Nephron progenitor cell (in vitro differentiated cells): ENCODE data around the gene OR56A1.
A peak's percentile ranks its signal among the peaks of the same experiment; 100 is the strongest.

Experiments used
- DNase-seq: peaks from one replicate; pipeline ENCODE4 v3.0.0; 2021
- H3K27ac Mint-ChIP-seq: 2 replicates; pipeline ENCODE4 v1.8.0; 2021; ENCODE audit warnings: mild to moderate bottlenecking, moderate library complexity, mixed read lengths
- H3K27me3 Mint-ChIP-seq: 2 replicates; pipeline ENCODE4 v1.8.0; 2021; ENCODE audit warnings: mild to moderate bottlenecking, low read depth, mixed read lengths; ENCODE audit not compliant: poor library complexity
- H3K36me3 Mint-ChIP-seq: 2 replicates; pipeline ENCODE4 v1.8.0; 2021; ENCODE audit warnings: low read depth, mixed read lengths
- H3K4me1 Mint-ChIP-seq: 2 replicates; pipeline ENCODE4 v1.8.0; 2021; ENCODE audit warnings: mixed read lengths
- H3K4me3 Mint-ChIP-seq: 2 replicates; pipeline ENCODE4 v1.8.0; 2021; ENCODE audit warnings: mild to moderate bottlenecking, moderate library complexity, mixed read lengths
- H3K9me3 Mint-ChIP-seq: 2 replicates; pipeline ENCODE4 v1.8.0; 2021; ENCODE audit warnings: mild to moderate bottlenecking, moderate library complexity, mixed read lengths
- TF ChIP-seq, protein P1 (sequence below): fragments of 200-600 bp; sonication (generic); IDR thresholded peaks from 2 replicates; pipeline ENCODE4 v1.5.0; 2021; ENCODE audit warnings: antibody characterized with exemption

The OR56A1 gene

DNA sequence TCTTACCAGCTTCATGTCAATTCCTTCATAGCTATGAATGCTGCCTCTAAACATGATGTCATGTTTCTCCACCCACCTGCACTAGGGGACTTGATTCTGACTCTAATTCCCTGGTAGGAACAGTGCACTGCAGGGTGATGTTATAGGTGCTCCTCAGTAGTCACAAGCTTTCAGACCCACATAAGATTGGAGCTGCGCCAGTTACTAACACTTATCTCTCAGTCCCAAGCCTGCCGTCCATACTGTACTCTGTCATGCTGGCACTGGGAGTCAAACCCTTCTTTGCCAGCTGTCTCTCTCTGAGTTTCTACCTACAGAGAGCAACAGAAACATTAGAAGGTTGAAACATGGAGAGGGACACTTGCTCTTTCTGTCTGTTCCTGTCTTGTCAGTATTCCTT lies 5.5 kb downstream of the OR56A1 start:
- no peak for DNase-seq
- no peak overlapping the region for H3K27ac Mint-ChIP-seq
- TF ChIP-seq, protein P1, sequence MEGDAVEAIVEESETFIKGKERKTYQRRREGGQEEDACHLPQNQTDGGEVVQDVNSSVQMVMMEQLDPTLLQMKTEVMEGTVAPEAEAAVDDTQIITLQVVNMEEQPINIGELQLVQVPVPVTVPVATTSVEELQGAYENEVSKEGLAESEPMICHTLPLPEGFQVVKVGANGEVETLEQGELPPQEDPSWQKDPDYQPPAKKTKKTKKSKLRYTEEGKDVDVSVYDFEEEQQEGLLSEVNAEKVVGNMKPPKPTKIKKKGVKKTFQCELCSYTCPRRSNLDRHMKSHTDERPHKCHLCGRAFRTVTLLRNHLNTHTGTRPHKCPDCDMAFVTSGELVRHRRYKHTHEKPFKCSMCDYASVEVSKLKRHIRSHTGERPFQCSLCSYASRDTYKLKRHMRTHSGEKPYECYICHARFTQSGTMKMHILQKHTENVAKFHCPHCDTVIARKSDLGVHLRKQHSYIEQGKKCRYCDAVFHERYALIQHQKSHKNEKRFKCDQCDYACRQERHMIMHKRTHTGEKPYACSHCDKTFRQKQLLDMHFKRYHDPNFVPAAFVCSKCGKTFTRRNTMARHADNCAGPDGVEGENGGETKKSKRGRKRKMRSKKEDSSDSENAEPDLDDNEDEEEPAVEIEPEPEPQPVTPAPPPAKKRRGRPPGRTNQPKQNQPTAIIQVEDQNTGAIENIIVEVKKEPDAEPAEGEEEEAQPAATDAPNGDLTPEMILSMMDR = no peak
- H3K27me3 Mint-ChIP-seq = peaks cover 8% of the 10 kb centered on the region
- no peaks in the 10 kb centered on the region for H3K4me1 Mint-ChIP-seq
- H3K36me3 Mint-ChIP-seq = no peaks in the 10 kb centered on the region
- H3K4me3 Mint-ChIP-seq = no peak overlapping the region
- no peaks in the 10 kb centered on the region for H3K9me3 Mint-ChIP-seq

DNA sequence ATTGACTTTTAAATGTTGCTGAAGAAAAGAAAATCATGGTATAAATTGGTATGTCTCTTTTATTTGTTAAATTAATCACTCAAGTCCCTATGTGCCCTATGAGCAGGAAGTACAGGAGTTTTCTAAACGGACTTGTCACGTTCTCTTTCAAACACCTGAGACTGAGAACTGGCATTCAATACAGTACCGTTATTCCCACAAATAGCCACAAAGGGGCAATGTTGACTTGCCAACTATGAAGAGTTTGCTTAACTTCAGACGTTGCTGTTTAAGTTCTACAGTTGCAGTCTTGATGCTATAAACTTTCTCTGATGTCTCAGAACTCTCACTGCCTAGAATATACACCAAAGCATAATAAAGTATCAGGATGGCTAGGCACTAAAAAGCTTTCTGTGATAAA lies 7.6 kb downstream of the OR56A1 start:
- no peaks in the 10 kb centered on the region for H3K9me3 Mint-ChIP-seq
- TF ChIP-seq, protein P1 = peak; percentile 59
- no peak overlapping the region for H3K27ac Mint-ChIP-seq
- peaks cover 8% of the 10 kb centered on the region for H3K27me3 Mint-ChIP-seq
- peak; percentile 12 for DNase-seq
- H3K4me1 Mint-ChIP-seq = no peaks in the 10 kb centered on the region
- no peaks in the 10 kb centered on the region for H3K36me3 Mint-ChIP-seq
- no peak overlapping the region for H3K4me3 Mint-ChIP-seq

DNA sequence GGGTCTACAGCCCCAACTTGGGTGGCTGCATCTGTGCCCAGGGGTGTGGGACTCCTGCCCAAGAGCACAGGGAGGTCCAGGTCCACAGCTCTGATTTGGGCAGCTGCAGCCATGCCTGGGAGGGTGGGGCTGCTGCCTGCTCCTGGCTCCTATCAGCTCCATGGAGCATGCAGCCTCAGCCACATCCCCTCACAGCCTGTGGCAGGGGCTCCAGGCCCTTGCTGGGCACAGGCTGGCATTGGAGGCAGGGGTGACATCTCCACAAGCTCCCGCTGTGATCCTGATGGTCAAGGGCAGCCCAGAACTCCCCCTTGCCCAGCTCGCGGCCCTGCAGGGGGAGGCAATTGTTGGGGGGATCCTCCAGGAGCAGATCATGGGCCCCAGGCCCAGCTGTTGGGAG lies 17.5 kb downstream of the OR56A1 start:
- DNase-seq = no peak
- Mint-ChIP-seq H3K4me3 (no peak overlapping the region), H3K36me3 (no peaks in the 10 kb centered on the region), H3K27ac (no peak overlapping the region), H3K27me3 (peaks cover 15% of the 10 kb centered on the region), H3K9me3 (peaks cover 21% of the 10 kb centered on the region), H3K4me1 (no peaks in the 10 kb centered on the region)
- TF ChIP-seq, protein P1 = no peak

DNA sequence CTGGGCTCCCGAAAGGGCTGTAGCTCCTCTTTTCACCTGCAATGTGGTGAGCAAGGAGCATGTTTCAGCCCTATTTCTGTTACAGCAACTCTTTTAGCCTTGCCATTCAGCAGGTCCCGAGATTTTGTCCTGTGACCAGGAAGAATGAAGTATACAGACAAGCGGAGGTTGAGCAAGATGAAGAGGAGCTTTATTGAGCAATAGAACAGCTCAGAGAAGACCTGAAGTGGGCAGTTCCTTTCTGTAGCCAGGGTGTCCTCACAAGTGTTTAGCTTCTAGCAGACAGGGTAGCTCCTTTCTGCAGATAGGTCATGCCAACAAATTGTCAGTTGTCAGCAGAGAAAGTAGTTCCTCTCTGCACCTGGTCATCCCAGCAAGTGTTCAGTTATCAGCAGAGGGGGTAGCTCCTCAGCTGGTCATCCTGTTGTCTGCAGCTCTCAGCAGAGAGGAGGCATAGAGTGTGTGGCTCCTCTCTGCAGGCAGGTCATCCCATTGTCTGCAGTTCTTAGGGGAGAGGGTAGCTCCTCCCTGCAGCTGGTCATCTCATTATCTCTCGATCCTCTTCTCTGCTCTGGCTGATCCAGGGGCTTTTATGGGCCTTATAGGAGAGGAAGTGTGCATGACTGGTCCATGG lies 18.4 kb downstream of the OR56A1 start:
- TF ChIP-seq, protein P1 = no peak
- no peak overlapping the region for H3K4me3 Mint-ChIP-seq
- no peak overlapping the region for H3K27ac Mint-ChIP-seq
- H3K4me1 Mint-ChIP-seq = no peaks in the 10 kb centered on the region
- peaks cover 12% of the 10 kb centered on the region for H3K27me3 Mint-ChIP-seq
- DNase-seq = no peak
- H3K9me3 Mint-ChIP-seq = peaks cover 17% of the 10 kb centered on the region
- H3K36me3 Mint-ChIP-seq = no peaks in the 10 kb centered on the region

DNA sequence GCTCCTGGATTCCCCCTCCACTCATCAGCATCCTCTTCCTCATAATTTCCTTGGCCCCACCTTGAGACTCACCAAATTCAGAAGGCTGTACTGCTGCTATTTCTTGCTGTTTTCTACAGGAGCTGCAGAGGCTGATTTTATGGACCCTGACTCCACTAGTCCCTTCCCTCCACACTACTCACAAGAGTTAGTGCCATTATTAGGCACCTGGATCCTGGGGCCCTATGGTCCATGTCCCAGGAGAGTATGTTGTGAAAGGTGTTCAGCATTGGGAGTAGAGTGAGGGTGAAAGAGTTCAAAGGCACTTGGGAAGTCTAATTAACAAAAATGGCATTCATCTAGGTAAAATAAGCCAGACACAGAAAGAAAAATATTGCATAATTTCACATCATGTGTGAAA lies 23.7 kb downstream of the OR56A1 start, which contains the start of gene OR56A4:
Gene OR56A4 (minus strand): TSS at position 101 of the 400 bp plus-strand sequence. CDS start 3,954 bp downstream, outside the sequence.
- H3K4me3 Mint-ChIP-seq = no peak within 1 kb of the TSS
- H3K36me3 Mint-ChIP-seq = no peaks in the 10 kb centered on the region
- TF ChIP-seq, protein P1 = no peak
- no peaks in the 10 kb centered on the region for H3K4me1 Mint-ChIP-seq
- DNase-seq = no peak
- peaks cover 18% of the 10 kb centered on the region for H3K27me3 Mint-ChIP-seq
- H3K9me3 Mint-ChIP-seq = no peaks in the 10 kb centered on the region
- H3K27ac Mint-ChIP-seq = no peak within 1 kb of the TSS

DNA sequence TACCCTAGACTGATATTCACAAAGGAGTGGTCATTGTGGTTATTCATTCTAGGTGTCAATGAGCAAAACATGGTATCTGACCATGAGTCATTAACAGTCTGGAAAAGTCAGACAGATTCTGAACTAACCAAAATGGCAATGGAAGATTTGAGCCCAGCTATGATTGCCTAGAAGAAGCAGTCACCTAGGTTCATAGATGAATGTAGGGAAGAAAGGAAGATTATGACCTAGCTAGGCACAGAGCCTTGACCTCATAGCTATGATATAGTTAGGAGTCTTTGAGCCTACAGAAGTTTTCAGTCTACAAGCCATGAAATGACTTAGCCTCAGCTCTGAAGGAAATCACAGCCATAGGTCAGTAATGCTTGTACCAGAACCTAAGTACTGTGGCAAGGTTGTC lies 24.2 kb downstream of the OR56A1 start:
- Mint-ChIP-seq H3K27me3 (peaks cover 19% of the 10 kb centered on the region), H3K4me1 (no peaks in the 10 kb centered on the region), H3K4me3 (no peak overlapping the region), H3K9me3 (no peaks in the 10 kb centered on the region), H3K27ac (no peak overlapping the region), H3K36me3 (no peaks in the 10 kb centered on the region)
- no peak for DNase-seq
- TF ChIP-seq, protein P1 = no peak
